K562 (cell line): ENCODE data around the gene PACS1. TPM values are rescaled to one million over a fixed set of nuclear protein-coding genes. Genes with fewer than 3 reads are reported as not detected.

ENCODE experiments used
- ATAC-seq: fragments of 200-7000 bp; cut with Tn5 transposase; 3 replicates; pipeline ENCODE4 v1.9.1; 2020; ENCODE audit warnings: moderate library complexity
- BruUV-seq: library from RNA; stranded (reverse); fragments of 400-500 nt; replicated peaks from 2 replicates; lab custom pipeline; 2021; lab: Mats Ljungman, UMichigan
- CTCF ChIA-PET: fragments of 300-600 bp; formaldehyde crosslinking; extraction: SDS; loops from one replicate; lab custom pipeline; 2021; ENCODE audit warnings: low intra/inter-chr PET ratio; lab: Yijun Ruan, JAX
- POLR2A ChIA-PET: fragments of 300-600, 350-650 bp; sonication (Branson Sonifier 250); formaldehyde crosslinking; extraction: SDS; loops from one replicate; lab custom pipeline; 2021; ENCODE audit warnings: antibody characterized with exemption, inconsistent platforms; lab: Yijun Ruan, JAX
- DNase-seq, 4 experiments: peaks; one replicate each; pipeline versions ENCODE4 v3.0.0 to v3.0.0-alpha.2; 2011 to 2018; ENCODE audit warnings: low spot score in 3 of 4, mixed read lengths in 3 of 4; ENCODE audit errors: extremely low read depth in 1 of 4
- FAIRE-seq: peaks from 2 replicates; lab custom pipeline; 2011; peaks lifted over from hg19 to GRCh38; lab: Jason Lieb, UNC
- H2AFZ ChIP-seq: 2 replicates; pipeline ENCODE4 v1.6.0; 2011; ENCODE audit warnings: low read depth, low read length, control low read depth, inconsistent platforms
- H3K27ac ChIP-seq: fragments of 200-600 bp; 3 replicates; pipeline ENCODE4 v1.8.0; 2011; ENCODE audit warnings: low read depth, mild to moderate bottlenecking, control low read depth, inconsistent platforms, low read length, moderate library complexity, mixed read lengths; ENCODE audit errors: extremely low read depth
- H3K27me3 ChIP-seq, 2 experiments: fragments of 300-600 bp in 1 of 2; 2 replicates in 1 of 2; 3 replicates in 1 of 2; pipeline versions ENCODE4 v1.6.0 to v1.8.0; 2011; ENCODE audit warnings: inconsistent platforms in 2 of 2, low read length in 2 of 2, mild to moderate bottlenecking in 1 of 2, mixed read lengths in 1 of 2, moderate library complexity in 1 of 2; ENCODE audit not compliant: control insufficient read depth in 2 of 2, insufficient read depth in 2 of 2
- H3K36me3 ChIP-seq: fragments of 300-600 bp; 3 replicates; pipeline ENCODE4 v1.8.0; 2011; ENCODE audit warnings: mild to moderate bottlenecking, low read length, inconsistent platforms; ENCODE audit not compliant: control insufficient read depth, insufficient read depth
- H3K4me1 ChIP-seq, 2 experiments: fragments of 200-600 bp in 1 of 2; replicated peaks in 1 of 2; 2 replicates in 1 of 2; 3 replicates in 1 of 2; pipeline versions ENCODE4 v1.5.1 to v1.8.0; 2011; ENCODE audit warnings: inconsistent platforms in 2 of 2, low read length in 2 of 2, mild to moderate bottlenecking in 1 of 2, mixed read lengths in 1 of 2, moderate library complexity in 1 of 2; ENCODE audit not compliant: control insufficient read depth in 2 of 2, insufficient read depth in 2 of 2
- H3K4me2 ChIP-seq: 2 replicates; pipeline ENCODE4 v1.6.1; 2011; ENCODE audit warnings: low read length, control low read depth, inconsistent platforms, mixed read lengths; ENCODE audit not compliant: insufficient read depth
- H3K4me3 ChIP-seq: fragments of 200-600 bp; sonication (generic), shearing (Covaris generic); 2 replicates; pipeline ENCODE4 v1.5.1; 2016; ENCODE audit warnings: control low read depth, inconsistent platforms
- H3K79me2 ChIP-seq: fragments of 200-600 bp; 3 replicates; pipeline ENCODE4 v1.8.0; 2011; ENCODE audit warnings: low read length, inconsistent platforms; ENCODE audit not compliant: control insufficient read depth, insufficient read depth
- H3K9ac ChIP-seq, 2 experiments: 2 replicates each; pipeline versions ENCODE4 v1.6.0 to v1.6.1; 2011; ENCODE audit warnings: low read depth in 2 of 2, low read length in 2 of 2, control low read depth in 1 of 2, inconsistent platforms in 1 of 2, mild to moderate bottlenecking in 1 of 2, mixed read lengths in 1 of 2; ENCODE audit not compliant: insufficient read depth in 1 of 2
- H3K9me1 ChIP-seq: one replicate; pipeline ENCODE4 v1.6.0; 2011; ENCODE audit warnings: inconsistent platforms, mild to moderate bottlenecking, low read length, moderate library complexity; ENCODE audit not compliant: control insufficient read depth, insufficient read depth
- H3K9me3 ChIP-seq: replicated peaks from 2 replicates; pipeline ENCODE4 v1.5.1; 2011; ENCODE audit warnings: low read depth, low read length, inconsistent platforms; ENCODE audit not compliant: control insufficient read depth, insufficient read depth
- H4K20me1 ChIP-seq: replicated peaks from 2 replicates; pipeline ENCODE4 v1.6.1; 2011; ENCODE audit warnings: low read length, inconsistent platforms, mixed read lengths; ENCODE audit not compliant: control insufficient read depth, insufficient read depth
- HOXB6 ChIP-seq: fragments of 250-450 bp; sonication (Bioruptor Pico); IDR thresholded peaks from 2 replicates; pipeline ENCODE4 v1.5.1; 2022; ENCODE audit warnings: mild to moderate bottlenecking, borderline replicate concordance
- RB1 ChIP-seq: fragments of 450-650 bp; IDR thresholded peaks from 2 replicates; pipeline ENCODE4 v1.6.1; 2017; ENCODE audit warnings: low read depth, mild to moderate bottlenecking
- SIN3A ChIP-seq, 2 experiments: fragments of 150-350 bp in 1 of 2; IDR thresholded peaks; 2 replicates each; pipeline ENCODE4 v1.6.1; 2011 to 2016; ENCODE audit warnings: borderline replicate concordance in 2 of 2, low read depth in 2 of 2, low read length in 2 of 2, mild to moderate bottlenecking in 2 of 2, moderate library complexity in 2 of 2; ENCODE audit not compliant: control insufficient read depth in 1 of 2
- XRCC5 ChIP-seq: fragments of 200-400 bp; formaldehyde crosslinking; IDR thresholded peaks from 2 replicates; pipeline ENCODE4 v1.6.1; 2017; ENCODE audit warnings: low read depth, mild to moderate bottlenecking, low read length
- WGBS: fragments of 100-300 bp; shearing (Covaris generic); methylation state at CpG from one replicate; pipeline ENCODE4 v1.1.6; 2016; ENCODE audit warnings: low coverage, mixed read lengths; ENCODE audit not compliant: insufficient coverage; ENCODE audit errors: missing lambda C conversion rate; 5-methylcytosine and 5-hydroxymethylcytosine counted together
- in situ Hi-C: fragments of 300-500 bp; cut with MboI; formaldehyde crosslinking; loops from 4 replicates; pipeline ENCODE4 v1.15.0; 2018; ENCODE audit warnings: inconsistent platforms, mixed read lengths
- intact Hi-C: fragments of 100-400 bp; cut with micrococcal nuclease; formaldehyde crosslinking; loops from 2 replicates; pipeline ENCODE4 v1.14.2; 2022
- polyA plus RNA-seq, 8 experiments: library from polyadenylated mRNA; depleted of rRNA in 4 of 8; stranded (reverse) in 5 of 8; unstranded in 3 of 8; fragments of >200 nt; fragmentation: Nextera tagmentation in 2 of 8; fragmentation: Illumina TruSeq in 1 of 8; extraction: Ambion mirVana in 2 of 8; extraction: Trizol in 1 of 8; gene quantifications; 2 replicates each; pipeline versions ENCODE4 v1.2.1 to v1.2.3, GENCODE V29; 2011 to 2014; ENCODE audit warnings: inconsistent platforms in 1 of 8, missing spikeins in 1 of 8
- total RNA-seq, 7 experiments: library from RNA; depleted of rRNA in 6 of 7; stranded (reverse); fragments of >200 nt in 6 of 7; fragmentation: Illumina TruSeq in 2 of 7; extraction: Trizol in 2 of 7; gene quantifications; 2 replicates each; pipeline versions ENCODE4 v1.2.1 to v1.2.3, GENCODE V29; 2011 to 2021; ENCODE audit warnings: low replicate concordance in 1 of 7
- TF ChIP-seq, protein P1 (sequence below), 2 experiments: fragments of 450-650 bp; formaldehyde crosslinking in 1 of 2; IDR thresholded peaks; 2 replicates each; pipeline versions ENCODE4 v1.4.0 to v1.6.1; 2014 to 2020; ENCODE audit warnings: mild to moderate bottlenecking in 2 of 2, borderline replicate concordance in 1 of 2, low read depth in 1 of 2
- TF ChIP-seq, protein P2 (sequence below), 3 experiments: IDR thresholded peaks in 2 of 3; conservative IDR thresholded peaks in 1 of 3; 2 replicates each; pipeline ENCODE4 v1.5.1; 2011 to 2012; ENCODE audit warnings: low read length in 3 of 3, mild to moderate bottlenecking in 3 of 3, control low read depth in 2 of 3, improper control_type of control experiment in 1 of 3, inconsistent platforms in 1 of 3, low read depth in 1 of 3, mixed read lengths in 1 of 3, moderate library complexity in 1 of 3; ENCODE audit not compliant: insufficient read depth in 2 of 3
- TF ChIP-seq, protein P3 (sequence below): IDR thresholded peaks from 2 replicates; pipeline ENCODE4 v1.6.1; 2011; ENCODE audit warnings: borderline replicate concordance, low read depth, mild to moderate bottlenecking, moderate library complexity, low read length; ENCODE audit not compliant: insufficient read depth, poor library complexity, severe bottlenecking

PACS1 gene
- total and polyA plus RNA-seq, 9 of the 15 experiments (the other 6 are each of a cell fraction or from before 2014, with no cell fraction given): 0.34 to 28.1 (median 8.5) TPM

DNA sequence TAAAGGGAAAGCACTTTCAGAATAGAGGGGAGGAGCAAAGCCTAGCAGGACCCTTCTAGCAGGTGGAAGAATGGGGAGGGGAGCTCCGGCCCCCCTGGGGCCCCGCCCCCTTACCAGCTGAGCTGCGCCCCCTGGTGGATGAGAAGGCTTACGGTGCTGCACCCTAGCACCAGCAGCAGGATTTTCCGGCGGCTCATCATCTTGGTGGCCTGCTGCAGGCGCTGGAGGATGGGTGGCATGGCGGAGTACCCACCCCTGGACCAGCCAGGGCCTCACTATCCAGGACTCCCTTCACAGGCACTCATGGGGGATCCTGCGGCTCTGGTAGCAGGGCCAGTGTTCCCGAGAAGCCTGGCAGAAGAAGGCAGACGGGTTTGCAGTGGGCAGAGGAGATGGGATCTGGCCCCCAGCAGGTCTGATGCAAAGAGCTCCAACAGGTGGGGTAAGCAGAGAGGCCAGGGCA, 24.9 kb upstream of the PACS1 start:
- H3K4me3 ChIP-seq: no peak overlapping the region
- H3K4me2 ChIP-seq: peak overlapping the region; percentile 71
- H3K79me2 ChIP-seq: no peaks in the 10 kb centered on the region
- H3K9me3 ChIP-seq: no peaks in the 10 kb centered on the region
- in situ Hi-C loops: no loop called here
- 6% methylated on average over 11 of the region's 11 CpGs for WGBS
- CTCF ChIA-PET: interaction anchor here (0.5 to 1.9 kb wide), 3 partner anchors 24 to 89 kb away, joined by 3 to 5 read pairs (median 3); no protein-coding TSS in a partner anchor
- BruUV-seq: no TSS peak
- H3K9ac ChIP-seq: peak overlapping the region in 1 of 2 experiments; percentile 29; a peak in 1 of 4 replicates
- H2AFZ ChIP-seq: peak overlapping the region; percentile 76
- H3K4me1 ChIP-seq: peaks cover 0 to 8% of the 10 kb centered on the region in 2 experiments; a peak in 3 of 5 replicates
- intact Hi-C loops: loop anchor here (1.0 kb wide), 1 partner anchor 37 kb away; no protein-coding TSS in a partner anchor
- H3K36me3 ChIP-seq: no peaks in the 10 kb centered on the region
- POLR2A ChIA-PET: interaction anchor here (0.6 to 1.5 kb wide), 8 partner anchors 9 to 594 kb away, joined by 3 to 10 read pairs (median 3); partner anchors contain the start of gene CATSPER1
- H3K27me3 ChIP-seq: no peaks in the 10 kb centered on the region; a peak in 1 of 5 replicates
- FAIRE-seq: peak; percentile 85
- H3K9me1 ChIP-seq: no peaks in the 10 kb centered on the region
- H4K20me1 ChIP-seq: no peaks in the 10 kb centered on the region
- peak; percentile 87 to 97 (median 95) for DNase-seq
- H3K27ac ChIP-seq: no peak overlapping the region
- peak; percentile 98 for ATAC-seq
- TF ChIP-seq RB1 (peak; percentile 74), HOXB6 (no peak), SIN3A (IDR thresholded peaks at IDR 0.05; ENCODE audit: borderline replicate concordance in 2 of 2, control insufficient read depth in 1 of 2, low read depth in 2 of 2, low read length in 2 of 2) (peak in 1 of 2 experiments; percentile 76; a peak in 1 of 4 replicates), XRCC5 (0 out of 2 replicates have a peak, but pooled peaks have one; percentile 59)
- TF ChIP-seq, protein P1, sequence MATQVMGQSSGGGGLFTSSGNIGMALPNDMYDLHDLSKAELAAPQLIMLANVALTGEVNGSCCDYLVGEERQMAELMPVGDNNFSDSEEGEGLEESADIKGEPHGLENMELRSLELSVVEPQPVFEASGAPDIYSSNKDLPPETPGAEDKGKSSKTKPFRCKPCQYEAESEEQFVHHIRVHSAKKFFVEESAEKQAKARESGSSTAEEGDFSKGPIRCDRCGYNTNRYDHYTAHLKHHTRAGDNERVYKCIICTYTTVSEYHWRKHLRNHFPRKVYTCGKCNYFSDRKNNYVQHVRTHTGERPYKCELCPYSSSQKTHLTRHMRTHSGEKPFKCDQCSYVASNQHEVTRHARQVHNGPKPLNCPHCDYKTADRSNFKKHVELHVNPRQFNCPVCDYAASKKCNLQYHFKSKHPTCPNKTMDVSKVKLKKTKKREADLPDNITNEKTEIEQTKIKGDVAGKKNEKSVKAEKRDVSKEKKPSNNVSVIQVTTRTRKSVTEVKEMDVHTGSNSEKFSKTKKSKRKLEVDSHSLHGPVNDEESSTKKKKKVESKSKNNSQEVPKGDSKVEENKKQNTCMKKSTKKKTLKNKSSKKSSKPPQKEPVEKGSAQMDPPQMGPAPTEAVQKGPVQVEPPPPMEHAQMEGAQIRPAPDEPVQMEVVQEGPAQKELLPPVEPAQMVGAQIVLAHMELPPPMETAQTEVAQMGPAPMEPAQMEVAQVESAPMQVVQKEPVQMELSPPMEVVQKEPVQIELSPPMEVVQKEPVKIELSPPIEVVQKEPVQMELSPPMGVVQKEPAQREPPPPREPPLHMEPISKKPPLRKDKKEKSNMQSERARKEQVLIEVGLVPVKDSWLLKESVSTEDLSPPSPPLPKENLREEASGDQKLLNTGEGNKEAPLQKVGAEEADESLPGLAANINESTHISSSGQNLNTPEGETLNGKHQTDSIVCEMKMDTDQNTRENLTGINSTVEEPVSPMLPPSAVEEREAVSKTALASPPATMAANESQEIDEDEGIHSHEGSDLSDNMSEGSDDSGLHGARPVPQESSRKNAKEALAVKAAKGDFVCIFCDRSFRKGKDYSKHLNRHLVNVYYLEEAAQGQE (IDR thresholded peaks at IDR 0.05; ENCODE audit: borderline replicate concordance): peak; percentile 59; the same call in 1 of the 2 replicates
- TF ChIP-seq, protein P1 (CRISPR knock-in tag; IDR thresholded peaks at IDR 0.05; ENCODE audit: low read depth): no peak
- TF ChIP-seq, protein P2, sequence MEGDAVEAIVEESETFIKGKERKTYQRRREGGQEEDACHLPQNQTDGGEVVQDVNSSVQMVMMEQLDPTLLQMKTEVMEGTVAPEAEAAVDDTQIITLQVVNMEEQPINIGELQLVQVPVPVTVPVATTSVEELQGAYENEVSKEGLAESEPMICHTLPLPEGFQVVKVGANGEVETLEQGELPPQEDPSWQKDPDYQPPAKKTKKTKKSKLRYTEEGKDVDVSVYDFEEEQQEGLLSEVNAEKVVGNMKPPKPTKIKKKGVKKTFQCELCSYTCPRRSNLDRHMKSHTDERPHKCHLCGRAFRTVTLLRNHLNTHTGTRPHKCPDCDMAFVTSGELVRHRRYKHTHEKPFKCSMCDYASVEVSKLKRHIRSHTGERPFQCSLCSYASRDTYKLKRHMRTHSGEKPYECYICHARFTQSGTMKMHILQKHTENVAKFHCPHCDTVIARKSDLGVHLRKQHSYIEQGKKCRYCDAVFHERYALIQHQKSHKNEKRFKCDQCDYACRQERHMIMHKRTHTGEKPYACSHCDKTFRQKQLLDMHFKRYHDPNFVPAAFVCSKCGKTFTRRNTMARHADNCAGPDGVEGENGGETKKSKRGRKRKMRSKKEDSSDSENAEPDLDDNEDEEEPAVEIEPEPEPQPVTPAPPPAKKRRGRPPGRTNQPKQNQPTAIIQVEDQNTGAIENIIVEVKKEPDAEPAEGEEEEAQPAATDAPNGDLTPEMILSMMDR (IDR thresholded peaks at IDR 0.05 in 2 of 3, conservative IDR thresholded peaks at IDR 0.05 in 1 of 3; ENCODE audit: insufficient read depth in 2 of 3, low read depth in 1 of 3, low read length in 3 of 3): peak; percentile 91 to 94 (median 93)
- TF ChIP-seq, protein P3, sequence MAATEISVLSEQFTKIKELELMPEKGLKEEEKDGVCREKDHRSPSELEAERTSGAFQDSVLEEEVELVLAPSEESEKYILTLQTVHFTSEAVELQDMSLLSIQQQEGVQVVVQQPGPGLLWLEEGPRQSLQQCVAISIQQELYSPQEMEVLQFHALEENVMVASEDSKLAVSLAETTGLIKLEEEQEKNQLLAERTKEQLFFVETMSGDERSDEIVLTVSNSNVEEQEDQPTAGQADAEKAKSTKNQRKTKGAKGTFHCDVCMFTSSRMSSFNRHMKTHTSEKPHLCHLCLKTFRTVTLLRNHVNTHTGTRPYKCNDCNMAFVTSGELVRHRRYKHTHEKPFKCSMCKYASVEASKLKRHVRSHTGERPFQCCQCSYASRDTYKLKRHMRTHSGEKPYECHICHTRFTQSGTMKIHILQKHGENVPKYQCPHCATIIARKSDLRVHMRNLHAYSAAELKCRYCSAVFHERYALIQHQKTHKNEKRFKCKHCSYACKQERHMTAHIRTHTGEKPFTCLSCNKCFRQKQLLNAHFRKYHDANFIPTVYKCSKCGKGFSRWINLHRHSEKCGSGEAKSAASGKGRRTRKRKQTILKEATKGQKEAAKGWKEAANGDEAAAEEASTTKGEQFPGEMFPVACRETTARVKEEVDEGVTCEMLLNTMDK: peak; percentile 88
